Retinal pigment epithelial cell (primary cell): ENCODE data around the gene RNF130.

Experiments
- DNase-seq: peaks from one replicate; pipeline ENCODE4 v3.0.0-alpha.2; 2010; ENCODE audit warnings: low read depth
- H3K4me3 ChIP-seq: 2 replicates; pipeline ENCODE4 v1.5.1; 2011; ENCODE audit warnings: mild to moderate bottlenecking, low read length, control low read depth, moderate library complexity
- TF ChIP-seq, protein P1 (sequence below): conservative IDR thresholded peaks from 2 replicates; pipeline ENCODE4 v1.5.1; 2011; ENCODE audit warnings: low read depth, low read length, control low read depth, inconsistent platforms

The RNF130 gene

DNA sequence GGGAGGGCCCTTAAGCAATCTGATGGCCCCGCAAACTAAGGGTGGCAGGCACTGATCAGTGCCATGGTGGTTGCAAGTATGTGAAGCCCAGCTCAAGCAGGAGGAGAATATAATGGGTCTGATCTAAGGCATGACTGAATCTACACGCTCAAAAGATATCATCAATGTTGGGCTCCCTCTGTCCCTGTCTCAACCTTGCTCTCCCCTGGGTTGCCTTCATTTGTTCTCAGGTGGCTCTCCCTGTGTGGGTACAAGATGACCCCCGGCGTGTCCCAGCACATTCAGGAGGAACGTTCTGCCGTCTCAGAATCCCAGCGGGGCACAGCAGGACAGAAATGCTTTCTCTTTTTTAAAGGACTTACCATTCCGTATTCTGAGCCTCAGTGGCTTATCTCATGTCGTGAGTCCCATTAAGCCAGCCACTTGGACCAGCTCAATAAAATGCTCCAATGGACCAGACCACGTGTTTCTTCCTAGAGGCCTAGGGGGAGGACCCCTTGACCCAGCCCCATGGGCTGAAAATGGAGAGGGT, 12.0 kb upstream of the RNF130 start:
- H3K4me3 ChIP-seq = no peak overlapping the region
- TF ChIP-seq, protein P1, sequence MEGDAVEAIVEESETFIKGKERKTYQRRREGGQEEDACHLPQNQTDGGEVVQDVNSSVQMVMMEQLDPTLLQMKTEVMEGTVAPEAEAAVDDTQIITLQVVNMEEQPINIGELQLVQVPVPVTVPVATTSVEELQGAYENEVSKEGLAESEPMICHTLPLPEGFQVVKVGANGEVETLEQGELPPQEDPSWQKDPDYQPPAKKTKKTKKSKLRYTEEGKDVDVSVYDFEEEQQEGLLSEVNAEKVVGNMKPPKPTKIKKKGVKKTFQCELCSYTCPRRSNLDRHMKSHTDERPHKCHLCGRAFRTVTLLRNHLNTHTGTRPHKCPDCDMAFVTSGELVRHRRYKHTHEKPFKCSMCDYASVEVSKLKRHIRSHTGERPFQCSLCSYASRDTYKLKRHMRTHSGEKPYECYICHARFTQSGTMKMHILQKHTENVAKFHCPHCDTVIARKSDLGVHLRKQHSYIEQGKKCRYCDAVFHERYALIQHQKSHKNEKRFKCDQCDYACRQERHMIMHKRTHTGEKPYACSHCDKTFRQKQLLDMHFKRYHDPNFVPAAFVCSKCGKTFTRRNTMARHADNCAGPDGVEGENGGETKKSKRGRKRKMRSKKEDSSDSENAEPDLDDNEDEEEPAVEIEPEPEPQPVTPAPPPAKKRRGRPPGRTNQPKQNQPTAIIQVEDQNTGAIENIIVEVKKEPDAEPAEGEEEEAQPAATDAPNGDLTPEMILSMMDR = no peak
- DNase-seq = no peak

GRCh38 chr5:180082633-180083420, 11.3 kb upstream of the RNF130 start:
- DNase-seq = no peak
- H3K4me3 ChIP-seq = no peak overlapping the region
- TF ChIP-seq, protein P1 = no peak

GRCh38 chr5:180081481-180081880, 9.9 kb upstream of the RNF130 start:
- no peak for DNase-seq
- H3K4me3 ChIP-seq = no peak overlapping the region
- TF ChIP-seq, protein P1 = no peak

DNA sequence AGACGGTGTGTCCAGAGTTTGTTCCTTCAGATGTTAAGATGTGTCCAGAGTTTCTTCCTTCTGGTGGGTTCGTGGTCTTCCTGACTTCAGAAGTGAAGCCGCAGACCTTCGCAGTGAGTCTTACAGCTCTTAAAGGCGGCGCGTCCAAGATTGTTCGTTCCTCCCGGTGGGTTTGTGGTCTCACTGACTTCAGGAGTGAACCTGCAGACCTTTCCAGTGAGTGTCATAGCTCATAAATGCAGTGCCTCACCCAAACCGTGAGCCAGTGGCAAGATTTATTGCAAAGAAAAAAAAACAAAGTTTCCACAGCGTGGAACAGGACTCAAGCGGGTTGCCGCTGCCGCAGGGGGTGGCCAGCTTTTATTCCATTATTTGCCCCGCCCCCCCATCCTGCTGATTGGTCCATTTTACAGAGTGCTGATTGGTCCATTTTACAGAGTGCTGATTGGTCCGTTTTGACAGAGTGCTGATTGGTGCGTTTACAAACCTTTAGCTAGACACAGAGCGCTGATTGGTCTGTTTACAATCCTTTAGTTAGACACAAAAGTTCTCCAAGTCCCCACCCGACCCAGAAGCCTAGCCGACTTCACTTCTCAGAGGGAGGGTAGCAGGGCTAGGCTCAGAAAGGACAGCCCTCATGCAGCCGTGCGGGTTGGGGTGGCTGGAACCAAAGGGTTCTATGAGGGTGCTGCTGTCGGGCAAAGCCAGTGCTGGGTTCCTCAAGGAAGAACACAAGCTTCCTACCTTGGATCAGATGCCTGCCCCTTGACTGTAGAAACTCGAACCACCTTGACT, 9.1 kb upstream of the RNF130 start:
- H3K4me3 ChIP-seq = no peak overlapping the region
- DNase-seq = no peak
- TF ChIP-seq, protein P1 = no peak

DNA sequence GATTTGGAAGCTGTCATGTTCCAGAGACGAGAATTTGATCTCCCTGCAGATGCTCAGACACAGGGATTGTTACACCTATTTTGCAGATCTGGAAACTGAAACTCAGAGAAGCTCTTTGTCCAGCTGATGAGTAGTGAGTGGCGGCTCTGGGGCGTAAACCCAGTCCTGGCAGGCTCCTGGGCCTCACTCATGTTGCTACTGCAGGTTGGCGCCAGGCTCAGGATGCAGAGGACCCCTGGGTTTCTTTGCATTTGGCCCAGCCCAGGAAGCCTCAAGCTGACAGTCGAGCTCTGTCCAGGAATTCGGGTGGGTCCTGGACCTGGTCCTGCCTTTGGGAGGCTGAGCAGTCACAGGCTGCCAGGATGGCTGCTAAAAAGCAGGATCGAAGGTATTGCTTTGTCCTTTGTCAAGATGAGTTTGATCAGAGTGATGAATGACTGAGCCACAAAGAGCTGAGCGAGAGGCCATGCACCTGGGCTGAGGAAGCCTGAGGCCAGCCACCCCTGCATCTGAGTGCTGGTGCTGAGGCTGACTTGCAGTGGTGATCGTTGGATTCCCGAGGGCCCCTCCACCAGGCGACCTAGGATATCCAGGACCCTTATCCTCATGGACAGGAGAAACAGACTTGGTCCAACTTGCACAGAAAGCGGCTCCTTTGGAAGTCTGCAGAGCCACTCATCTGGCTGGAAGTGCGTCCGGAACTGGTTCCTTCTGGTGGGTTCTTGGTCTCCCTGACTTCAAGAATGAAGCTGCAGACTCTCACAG, 8.3 kb upstream of the RNF130 start:
- DNase-seq = no peak
- no peak overlapping the region for H3K4me3 ChIP-seq
- TF ChIP-seq, protein P1 = no peak

DNA sequence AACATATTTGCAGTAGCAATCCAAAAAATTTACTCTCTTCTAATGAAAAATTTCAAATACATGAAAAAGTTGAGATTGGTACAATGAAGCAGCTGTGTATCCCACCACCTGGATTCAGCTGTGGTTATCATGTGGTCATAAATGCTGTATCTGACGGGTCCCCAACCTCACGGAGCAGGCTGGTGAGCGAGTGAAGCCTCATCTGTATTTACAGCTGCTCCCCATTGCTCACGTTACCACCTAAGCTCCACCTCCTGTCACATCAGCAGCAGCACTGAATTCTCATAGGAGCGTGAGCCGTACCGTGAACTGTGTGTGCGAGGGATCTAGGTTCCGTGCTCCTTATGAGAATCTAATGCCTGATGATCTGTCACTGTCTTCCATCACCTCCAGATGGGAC, 6.8 kb upstream of the RNF130 start:
- H3K4me3 ChIP-seq = no peak overlapping the region
- no peak for DNase-seq
- TF ChIP-seq, protein P1 = no peak
